ENCODE measurements around the gene MUC13.

- no peak for TF ChIP-seq CTCF (IDR thresholded peaks at IDR 0.05)
- no peak for TF ChIP-seq POLR2AphosphoS5 (IDR thresholded peaks at IDR 0.05)
- TF ChIP-seq EP300 (IDR thresholded peaks at IDR 0.05; ENCODE audit: low read depth), result no peak
- TF ChIP-seq POLR2A (IDR thresholded peaks at IDR 0.05), result no peak
Observed at GRCh38 chr3:124895756-124896155, 38.8 kb downstream of the MUC13 start.

Data from transverse colon (tissue), 4 donors.